Renal pelvis (tissue), 12 donors: Measurements from ENCODE around the gene B4GALT2. TPM values are rescaled to one million over a fixed set of nuclear protein-coding genes. Genes with fewer than 3 reads are reported as not detected.

Experiments used
- DNase-seq: peaks from one replicate; pipeline ENCODE4 v3.0.0-alpha.2; 2013
- long read RNA-seq, 16 experiments: transcript quantifications; one replicate each; lab custom pipeline, GENCODE V29; 2026
- polyA plus RNA-seq, 3 donors: library from polyadenylated mRNA; unstranded; fragments of 120-200 nt; gene quantifications; one replicate each; pipeline ENCODE4 v1.2.1, GENCODE V29; 2013; ENCODE audit not compliant: insufficient read length in 3 of 3

Gene B4GALT2
- 10 to 100 TPM; 38.0 to 50.6 (median 42.1) TPM for polyA plus RNA-seq
- long read RNA-seq, donor 1, transcript B4GALT2-203 (7 exons, 2,203 nt): major isoform, 12 of 25 reads
- long read RNA-seq, donor 1, partial matches to known transcripts: 13 of 25 reads
- long read RNA-seq, donor 1, other reads (novel, unspliced or antisense): 0 of 25 reads
- long read RNA-seq, donor 2, transcript B4GALT2-203 (7 exons, 2,203 nt): major isoform, 22 of 44 reads
- long read RNA-seq, donor 2, partial matches to known transcripts: 22 of 44 reads
- long read RNA-seq, donor 2, other reads (novel, unspliced or antisense): 0 of 44 reads
- long read RNA-seq, donor 3, transcript B4GALT2-203 (7 exons, 2,203 nt): major isoform, 15 of 28 reads
- long read RNA-seq, donor 3, partial matches to known transcripts: 12 of 28 reads
- long read RNA-seq, donor 3, other reads (novel, unspliced or antisense): 0 of 28 reads
- long read RNA-seq, donor 4, transcript B4GALT2-203 (7 exons, 2,203 nt): major isoform, 18 of 40 reads
- long read RNA-seq, donor 4, partial matches to known transcripts: 22 of 40 reads
- long read RNA-seq, donor 4, other reads (novel, unspliced or antisense): 0 of 40 reads
- long read RNA-seq, donor 5, transcript B4GALT2-203 (7 exons, 2,203 nt): major isoform, 5 of 5 reads
- long read RNA-seq, donor 5, partial matches to known transcripts: 0 of 5 reads
- long read RNA-seq, donor 5, other reads (novel, unspliced or antisense): 0 of 5 reads
- long read RNA-seq, donor 6, transcript B4GALT2-203 (7 exons, 2,203 nt): major isoform, 22 of 35 reads
- long read RNA-seq, donor 6, partial matches to known transcripts: 13 of 35 reads
- long read RNA-seq, donor 6, other reads (novel, unspliced or antisense): 0 of 35 reads
- long read RNA-seq, donor 7, transcript B4GALT2-203 (7 exons, 2,203 nt): major isoform, 23 of 62 reads
- long read RNA-seq, donor 7, partial matches to known transcripts: 38 of 62 reads
- long read RNA-seq, donor 7, other reads (novel, unspliced or antisense): 0 of 62 reads
- long read RNA-seq, donor 8, transcript B4GALT2-203 (7 exons, 2,203 nt): major isoform, 6 of 6 reads
- long read RNA-seq, donor 8, partial matches to known transcripts: 0 of 6 reads
- long read RNA-seq, donor 8, other reads (novel, unspliced or antisense): 0 of 6 reads
- long read RNA-seq, donor 9, transcript B4GALT2-203 (7 exons, 2,203 nt): major isoform, 17 of 26 reads
- long read RNA-seq, donor 9, partial matches to known transcripts: 9 of 26 reads
- long read RNA-seq, donor 9, other reads (novel, unspliced or antisense): 0 of 26 reads
- long read RNA-seq, donor 10, transcript B4GALT2-203 (7 exons, 2,203 nt): major isoform, 11 of 30 reads
- long read RNA-seq, donor 10, partial matches to known transcripts: 18 of 30 reads
- long read RNA-seq, donor 10, other reads (novel, unspliced or antisense): 0 of 30 reads
- long read RNA-seq, donor 11, transcript B4GALT2-203 (7 exons, 2,203 nt): major isoform, 8 of 8 reads
- long read RNA-seq, donor 11, partial matches to known transcripts: 0 of 8 reads
- long read RNA-seq, donor 11, other reads (novel, unspliced or antisense): 0 of 8 reads
- long read RNA-seq, donor 12, transcript B4GALT2-203 (7 exons, 2,203 nt): major isoform, 20 of 39 reads
- long read RNA-seq, donor 12, partial matches to known transcripts: 19 of 39 reads
- long read RNA-seq, donor 12, other reads (novel, unspliced or antisense): 0 of 39 reads
- long read RNA-seq, donor 13, transcript B4GALT2-203 (7 exons, 2,203 nt): major isoform, 9 of 9 reads
- long read RNA-seq, donor 13, partial matches to known transcripts: 0 of 9 reads
- long read RNA-seq, donor 13, other reads (novel, unspliced or antisense): 0 of 9 reads
- long read RNA-seq, donor 14: 0 reads
- long read RNA-seq, donor 15, transcript B4GALT2-203 (7 exons, 2,203 nt): major isoform, 20 of 26 reads
- long read RNA-seq, donor 15, partial matches to known transcripts: 6 of 26 reads
- long read RNA-seq, donor 15, other reads (novel, unspliced or antisense): 0 of 26 reads
- long read RNA-seq, donor 16, transcript B4GALT2-203 (7 exons, 2,203 nt): major isoform, 17 of 47 reads
- long read RNA-seq, donor 16, partial matches to known transcripts: 30 of 47 reads
- long read RNA-seq, donor 16, other reads (novel, unspliced or antisense): 0 of 47 reads

- DNase-seq: no peak
Measured at GRCh38 chr1:43978551-43979260, at the start of gene B4GALT2. Gene B4GALT2 (plus strand): TSS chr1:43979210. CDS start chr1:43981161, 1,951 bp downstream.

GRCh38 chr1:43930168-43930948, 48.7 kb upstream of the B4GALT2 start:
- DNase-seq: no peak

- no peak for DNase-seq
Measured at GRCh38 chr1:43930949-43931275, 48.1 kb upstream of the B4GALT2 start.

- no peak for DNase-seq
Measured at GRCh38 chr1:43931711-43932660, 47.0 kb upstream of the B4GALT2 start.

GRCh38 chr1:43932786-43933385, 46.1 kb upstream of the B4GALT2 start:
- no peak for DNase-seq

- DNase-seq: no peak
Measured at GRCh38 chr1:43933386-43934100, 45.5 kb upstream of the B4GALT2 start, which contains the start of gene ARTN. Gene ARTN (plus strand): TSS chr1:43933801. CDS start chr1:43935657, 1,856 bp downstream.

- DNase-seq: peak; percentile 68
Measured at GRCh38 chr1:43934101-43934985, 44.7 kb upstream of the B4GALT2 start.

GRCh38 chr1:43934986-43935324, 44.1 kb upstream of the B4GALT2 start:
- no peak for DNase-seq

- DNase-seq: no peak
Measured at GRCh38 chr1:43935711-43936427, 43.1 kb upstream of the B4GALT2 start.

GRCh38 chr1:43936431-43937151, 42.4 kb upstream of the B4GALT2 start:
- no peak for DNase-seq

GRCh38 chr1:43937179-43937865, 41.7 kb upstream of the B4GALT2 start:
- no peak for DNase-seq

- no peak for DNase-seq
Measured at GRCh38 chr1:43938383-43938782, 40.6 kb upstream of the B4GALT2 start.
